IMR-90 (cell line): ENCODE results near the gene TRABD2A.

Experiments
- BHLHE40 ChIP-seq: fragments of 150-350 bp; IDR thresholded peaks from 2 replicates; pipeline ENCODE4 v1.6.1; 2016; ENCODE audit warnings: mild to moderate bottlenecking, low read depth, low read length
- CEBPB ChIP-seq: IDR thresholded peaks from 2 replicates; pipeline ENCODE4 v1.6.1; 2012; ENCODE audit warnings: low read depth, low read length, improper control_type of control experiment
- CTCF ChIP-seq: conservative IDR thresholded peaks from 2 replicates; pipeline ENCODE4 v1.5.1; 2012; ENCODE audit warnings: mild to moderate bottlenecking, low read depth, low read length, improper control_type of control experiment
- RAD21 ChIP-seq: IDR thresholded peaks from 2 replicates; pipeline ENCODE4 v1.6.1; 2012; ENCODE audit warnings: low read length, improper control_type of control experiment
- SMC3 ChIP-seq: fragments of 150-350 bp; IDR thresholded peaks from 2 replicates; pipeline ENCODE4 v1.6.1; 2016; ENCODE audit warnings: low read depth, mild to moderate bottlenecking, antibody characterized with exemption, low read length, moderate library complexity

- TF ChIP-seq CTCF (no peak), BHLHE40 (no peak), RAD21 (no peak), SMC3 (no peak), CEBPB (no peak)
These were observed 57.7 kb downstream of the TRABD2A start for GRCh38 chr2:84823229-84823628.
